Activated naive CD4-positive, alpha-beta T cell treated with anti-CD3 and anti-CD28 coated beads for 36 hours (primary cell): ENCODE results near the gene ATAD3C. TPM values are rescaled to one million over a fixed set of nuclear protein-coding genes. Genes with fewer than 3 reads are reported as not detected.

ENCODE experiments used
- CTCF ChIA-PET: fragments of 350-600 bp; sonication (Branson Sonifier 250); formaldehyde crosslinking; loops from one replicate; lab custom pipeline; 2021; ENCODE audit warnings: antibody characterized with exemption; lab: Charles Lee
- DNase-seq: peaks from one replicate; pipeline ENCODE4 v3.0.0-alpha.2; 2020
- H3K27ac Mint-ChIP-seq: one replicate; pipeline ENCODE4 v1.8.0; 2021; ENCODE audit warnings: mild to moderate bottlenecking, mixed read lengths
- H3K27me3 Mint-ChIP-seq: one replicate; pipeline ENCODE4 v1.8.0; 2021; ENCODE audit warnings: low read depth, mixed read lengths
- H3K36me3 Mint-ChIP-seq: one replicate; pipeline ENCODE4 v1.8.0; 2021; ENCODE audit warnings: low read depth, mixed read lengths
- H3K4me1 Mint-ChIP-seq: one replicate; pipeline ENCODE4 v1.8.0; 2021; ENCODE audit warnings: low read depth, mixed read lengths
- H3K4me3 Mint-ChIP-seq: one replicate; pipeline ENCODE4 v1.8.0; 2021; ENCODE audit warnings: mild to moderate bottlenecking, moderate library complexity, mixed read lengths
- H3K9me3 Mint-ChIP-seq: one replicate; pipeline ENCODE4 v1.8.0; 2021; ENCODE audit warnings: mixed read lengths
- intact Hi-C: fragments of 100-400 bp; cut with micrococcal nuclease; formaldehyde crosslinking; loops from one replicate; pipeline ENCODE4 v1.15.1; 2023
- total RNA-seq, 2 experiments: library from RNA; stranded (reverse); gene quantifications; one replicate each; pipeline ENCODE4 v1.2.3, GENCODE V29; 2021

The ATAD3C gene
- total RNA-seq, 2 experiments from 2014 or later, result 0.42 to 0.57 TPM

- DNase-seq, result no peak
- Mint-ChIP-seq H3K36me3 (no peaks in the 10 kb centered on the region), H3K27ac (no peak within 1 kb of the TSS), H3K27me3 (peaks cover 23% of the 10 kb centered on the region), H3K4me3 (no peak within 1 kb of the TSS), H3K9me3 (no peaks in the 10 kb centered on the region), H3K4me1 (peaks cover 13% of the 10 kb centered on the region)
- CTCF ChIA-PET, result no interaction called here
- intact Hi-C loops, result no loop called here
These were observed 28.2 kb upstream of the ATAD3C start, which contains the start of gene ANKRD65 for GRCh38 chr1:1421147-1421906. ANKRD65 (minus strand) TSS chr1:1421276; CDS start chr1:1421005, 271 bp downstream.

- no peak overlapping the region for H3K4me3 Mint-ChIP-seq
- no peak overlapping the region for H3K27ac Mint-ChIP-seq
These were observed 27.5 kb upstream of the ATAD3C start for GRCh38 chr1:1421907-1422464.

GRCh38 chr1:1422465-1423244 lies 26.8 kb upstream of the ATAD3C start:
- H3K9me3 Mint-ChIP-seq, result no peaks in the 10 kb centered on the region
- peaks cover 11% of the 10 kb centered on the region for H3K4me1 Mint-ChIP-seq
- DNase-seq, result no peak
- no peaks in the 10 kb centered on the region for H3K36me3 Mint-ChIP-seq
- H3K4me3 Mint-ChIP-seq, result no peak overlapping the region
- intact Hi-C loops, result no loop called here
- CTCF ChIA-PET, result no interaction called here
- H3K27me3 Mint-ChIP-seq, result peaks cover 24% of the 10 kb centered on the region
- no peak overlapping the region for H3K27ac Mint-ChIP-seq

More at GRCh38 chr1:1421907-1422464, 27.5 kb upstream of the ATAD3C start:
- peaks cover 24% of the 10 kb centered on the region for H3K27me3 Mint-ChIP-seq
- no peak for DNase-seq
- peaks cover 14% of the 10 kb centered on the region for H3K4me1 Mint-ChIP-seq
- intact Hi-C loops, result no loop called here
- H3K36me3 Mint-ChIP-seq, result no peaks in the 10 kb centered on the region
- CTCF ChIA-PET, result no interaction called here
- H3K9me3 Mint-ChIP-seq, result no peaks in the 10 kb centered on the region

- CTCF ChIA-PET, result no interaction called here
These were observed 26.3 kb upstream of the ATAD3C start for GRCh38 chr1:1423245-1423597.

GRCh38 chr1:1424707-1425106 lies 24.8 kb upstream of the ATAD3C start:
- DNase-seq, result no peak
- intact Hi-C loops, result no loop called here
- Mint-ChIP-seq H3K4me3 (no peak overlapping the region), H3K27ac (no peak overlapping the region), H3K4me1 (peaks cover 6% of the 10 kb centered on the region), H3K36me3 (no peaks in the 10 kb centered on the region), H3K9me3 (no peaks in the 10 kb centered on the region), H3K27me3 (peaks cover 32% of the 10 kb centered on the region)
- CTCF ChIA-PET, result interaction anchor here (0.5 kb wide), 1 partner anchor 86 kb away, joined by 3 read pairs; no protein-coding TSS in a partner anchor

More at GRCh38 chr1:1423245-1423597, 26.3 kb upstream of the ATAD3C start:
- DNase-seq, result no peak
- H3K4me3 Mint-ChIP-seq, result no peak overlapping the region
- peaks cover 24% of the 10 kb centered on the region for H3K27me3 Mint-ChIP-seq
- no peaks in the 10 kb centered on the region for H3K36me3 Mint-ChIP-seq
- H3K4me1 Mint-ChIP-seq, result peaks cover 7% of the 10 kb centered on the region
- intact Hi-C loops, result no loop called here
- H3K27ac Mint-ChIP-seq, result no peak overlapping the region
- no peaks in the 10 kb centered on the region for H3K9me3 Mint-ChIP-seq

- peaks cover 6% of the 10 kb centered on the region for H3K4me1 Mint-ChIP-seq
- CTCF ChIA-PET, result no interaction called here
- no peaks in the 10 kb centered on the region for H3K9me3 Mint-ChIP-seq
- intact Hi-C loops, result no loop called here
- H3K27ac Mint-ChIP-seq, result no peak overlapping the region
- H3K36me3 Mint-ChIP-seq, result no peaks in the 10 kb centered on the region
- DNase-seq, result no peak
- H3K27me3 Mint-ChIP-seq, result peaks cover 36% of the 10 kb centered on the region
- H3K4me3 Mint-ChIP-seq, result no peak overlapping the region
These were observed 24.1 kb upstream of the ATAD3C start for GRCh38 chr1:1425426-1425752.

- intact Hi-C loops, result no loop called here
- no peak overlapping the region for H3K27ac Mint-ChIP-seq
- no peaks in the 10 kb centered on the region for H3K36me3 Mint-ChIP-seq
- H3K27me3 Mint-ChIP-seq, result peaks cover 36% of the 10 kb centered on the region
- CTCF ChIA-PET, result no interaction called here
- H3K9me3 Mint-ChIP-seq, result no peaks in the 10 kb centered on the region
- H3K4me1 Mint-ChIP-seq, result peaks cover 6% of the 10 kb centered on the region
- H3K4me3 Mint-ChIP-seq, result no peak overlapping the region
- no peak for DNase-seq
These were observed 23.6 kb upstream of the ATAD3C start for GRCh38 chr1:1425753-1426495.

GRCh38 chr1:1426496-1427105 lies 22.9 kb upstream of the ATAD3C start:
- Mint-ChIP-seq H3K36me3 (no peaks in the 10 kb centered on the region), H3K27ac (no peak overlapping the region), H3K4me3 (no peak overlapping the region), H3K9me3 (no peaks in the 10 kb centered on the region), H3K27me3 (peaks cover 35% of the 10 kb centered on the region), H3K4me1 (peaks cover 6% of the 10 kb centered on the region)
- intact Hi-C loops, result no loop called here
- DNase-seq, result no peak
- CTCF ChIA-PET, result no interaction called here

GRCh38 chr1:1427106-1427819 lies 22.2 kb upstream of the ATAD3C start:
- no peak for DNase-seq
- H3K4me3 Mint-ChIP-seq, result no peak overlapping the region
- intact Hi-C loops, result no loop called here
- H3K4me1 Mint-ChIP-seq, result peaks cover 6% of the 10 kb centered on the region
- H3K36me3 Mint-ChIP-seq, result no peaks in the 10 kb centered on the region
- CTCF ChIA-PET, result no interaction called here
- H3K27me3 Mint-ChIP-seq, result peaks cover 32% of the 10 kb centered on the region
- H3K9me3 Mint-ChIP-seq, result no peaks in the 10 kb centered on the region
- no peak overlapping the region for H3K27ac Mint-ChIP-seq

GRCh38 chr1:1427820-1428148 lies 21.7 kb upstream of the ATAD3C start:
- CTCF ChIA-PET, result interaction anchor here (2.4 kb wide), 1 partner anchor 13 kb away, joined by 11 read pairs; no protein-coding TSS in a partner anchor
- intact Hi-C loops, result no loop called here
- Mint-ChIP-seq H3K9me3 (no peaks in the 10 kb centered on the region), H3K27ac (no peak overlapping the region), H3K4me3 (no peak overlapping the region), H3K27me3 (peaks cover 31% of the 10 kb centered on the region), H3K4me1 (peaks cover 6% of the 10 kb centered on the region), H3K36me3 (no peaks in the 10 kb centered on the region)
- DNase-seq, result no peak

GRCh38 chr1:1428174-1428573 lies 21.3 kb upstream of the ATAD3C start:
- Mint-ChIP-seq H3K27ac (no peak overlapping the region), H3K27me3 (peaks cover 30% of the 10 kb centered on the region), H3K36me3 (no peaks in the 10 kb centered on the region), H3K4me3 (no peak overlapping the region), H3K9me3 (no peaks in the 10 kb centered on the region), H3K4me1 (peaks cover 6% of the 10 kb centered on the region)
- CTCF ChIA-PET, result interaction anchor here (2.4 kb wide), 1 partner anchor 13 kb away, joined by 11 read pairs; no protein-coding TSS in a partner anchor
- no peak for DNase-seq
- intact Hi-C loops, result no loop called here
